A673 (cell line): ENCODE measurements around the gene CREB5. TPM values are rescaled to one million over a fixed set of nuclear protein-coding genes. Genes with fewer than 3 reads are reported as not detected.
A peak's percentile ranks its signal among the peaks of the same experiment; 100 is the strongest.

ENCODE experiments used
- BruUV-seq: library from RNA; stranded (reverse); fragments of 400-500 nt; replicated peaks from 2 replicates; lab custom pipeline; 2021; lab: Mats Ljungman, UMichigan
- CTCF ChIA-PET: fragments of 300-600 bp; sonication (Branson Sonifier 250); formaldehyde crosslinking; loops from one replicate; lab custom pipeline; 2022; ENCODE audit warnings: antibody characterized with exemption; lab: Charles Lee
- POLR2A ChIA-PET: fragments of 300-600 bp; sonication (Branson Sonifier 250); formaldehyde crosslinking; loops from one replicate; lab custom pipeline; 2022; ENCODE audit warnings: antibody characterized with exemption; ENCODE audit not compliant: low non-redundant PET; lab: Charles Lee
- DNase-seq: peaks from one replicate; pipeline ENCODE4 v3.0.0-alpha.2; 2015; ENCODE audit warnings: low spot score
- H3K27ac ChIP-seq: fragments of 200-600 bp; sonication (generic); 2 replicates; pipeline ENCODE4 v1.5.1; 2016; ENCODE audit warnings: mixed run types, low read depth, mild to moderate bottlenecking, mixed read lengths, antibody characterized with exemption, low read length; ENCODE audit not compliant: poor library complexity, severe bottlenecking
- H3K27me3 ChIP-seq: fragments of 200-600 bp; sonication (generic); replicated peaks from 2 replicates; pipeline ENCODE4 v1.6.1; 2017; ENCODE audit warnings: mixed run types, low read depth, mild to moderate bottlenecking, mixed read lengths, antibody characterized with exemption, low read length; ENCODE audit not compliant: insufficient read depth, poor library complexity
- H3K36me3 ChIP-seq: fragments of 200-600 bp; sonication (generic); 2 replicates; pipeline ENCODE4 v1.6.1; 2016; ENCODE audit warnings: mixed run types, mild to moderate bottlenecking, mixed read lengths, antibody characterized with exemption, low read length; ENCODE audit not compliant: insufficient read depth, poor library complexity, severe bottlenecking
- H3K4me1 ChIP-seq: fragments of 200-600 bp; sonication (generic); 2 replicates; pipeline ENCODE4 v1.6.1; 2017; ENCODE audit warnings: mixed run types, mild to moderate bottlenecking, mixed read lengths, antibody characterized with exemption, low read length; ENCODE audit not compliant: insufficient read depth, poor library complexity, severe bottlenecking
- H3K4me3 ChIP-seq: fragments of 200-600 bp; sonication (generic); 2 replicates; pipeline ENCODE4 v1.5.1; 2016; ENCODE audit warnings: low read depth, mixed run types, mild to moderate bottlenecking, mixed read lengths, low read length; ENCODE audit not compliant: poor library complexity, severe bottlenecking
- H3K9me3 ChIP-seq: fragments of 200-600 bp; sonication (generic); 2 replicates; pipeline ENCODE4 v1.6.1; 2016; ENCODE audit warnings: mixed run types, low read depth, mild to moderate bottlenecking, mixed read lengths, antibody characterized with exemption, low read length; ENCODE audit not compliant: poor library complexity, severe bottlenecking
- CTCF ChIP-seq: fragments of 300-800, 200-600 bp; sonication (generic); conservative IDR thresholded peaks from 2 replicates; pipeline ENCODE4 v1.5.1; 2017; ENCODE audit warnings: low read depth, mild to moderate bottlenecking, antibody characterized with exemption, low read length, moderate library complexity, mixed read lengths
- EZH2 ChIP-seq: fragments of 200-600 bp; sonication (generic); IDR thresholded peaks from 2 replicates; pipeline ENCODE4 v1.6.1; 2017; ENCODE audit warnings: borderline replicate concordance, low read depth, mild to moderate bottlenecking, mixed read lengths, antibody characterized with exemption, low read length; ENCODE audit not compliant: poor library complexity, severe bottlenecking
- intact Hi-C: fragments of 100-400 bp; cut with micrococcal nuclease; formaldehyde crosslinking; loops from one replicate; pipeline ENCODE4 v1.10.0; 2022; ENCODE audit not compliant: unreplicated experiment
- total RNA-seq: library from RNA; stranded (reverse); gene quantifications from 2 replicates; pipeline ENCODE4 v1.2.3, GENCODE V29; 2021

Gene CREB5
- total RNA-seq, 1 experiment from 2014 or later, result 10.3 TPM

GRCh38 chr7:28623863-28624262, 211.5 kb downstream of the CREB5 start:
- POLR2A ChIA-PET, result no interaction called here
- CTCF ChIA-PET, result no interaction called here
- Histone ChIP-seq H3K27me3 (no peaks in the 10 kb centered on the region), H3K9me3 (no peaks in the 10 kb centered on the region), H3K4me1 (no peaks in the 10 kb centered on the region), H3K27ac (no peak overlapping the region), H3K4me3 (no peak overlapping the region), H3K36me3 (no peaks in the 10 kb centered on the region)
- peak; percentile 47 for TF ChIP-seq CTCF
- no peak for TF ChIP-seq EZH2
- BruUV-seq, result no TSS peak
- intact Hi-C loops, result no loop called here
- DNase-seq, result no peak

GRCh38 chr7:28625432-28625831, 213.1 kb downstream of the CREB5 start:
- no peaks in the 10 kb centered on the region for H3K4me1 ChIP-seq
- H3K9me3 ChIP-seq, result no peaks in the 10 kb centered on the region
- ChIA-PET POLR2A (no interaction called here), CTCF (no interaction called here)
- no peak for DNase-seq
- no peaks in the 10 kb centered on the region for H3K36me3 ChIP-seq
- TF ChIP-seq CTCF (no peak), EZH2 (no peak)
- no peaks in the 10 kb centered on the region for H3K27me3 ChIP-seq
- no peak overlapping the region for H3K4me3 ChIP-seq
- intact Hi-C loops, result loop anchor here (5.0 kb wide), 2 partner anchors 227 to 328 kb away; no protein-coding TSS in a partner anchor
- BruUV-seq, result no TSS peak
- H3K27ac ChIP-seq, result no peak overlapping the region

DNA sequence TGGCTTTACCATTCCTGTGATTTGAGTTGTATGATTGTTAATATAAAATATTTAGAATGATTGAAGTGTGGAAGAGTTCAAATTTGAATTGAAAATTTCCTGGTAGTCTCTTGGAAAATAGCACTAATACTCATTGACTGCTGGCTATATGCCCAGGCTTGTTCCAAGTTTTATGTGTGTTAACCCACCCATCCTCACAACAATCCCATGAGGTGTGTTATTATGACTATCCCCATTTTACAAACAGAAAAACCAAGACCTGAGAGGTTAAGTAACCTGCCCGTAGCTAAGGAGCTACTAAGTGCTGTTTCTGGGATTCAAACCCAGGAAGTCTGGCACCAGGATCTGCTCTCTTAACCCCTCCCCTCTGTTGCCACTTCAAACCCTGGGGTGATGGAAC, 213.9 kb downstream of the CREB5 start:
- CTCF ChIA-PET, result interaction anchor here (0.8 kb wide), 1 partner anchor 266 kb away, joined by 4 read pairs; no protein-coding TSS in a partner anchor
- intact Hi-C loops, result loop anchor here (1.0 to 5.0 kb wide), 3 partner anchors 226 to 329 kb away; no protein-coding TSS in a partner anchor
- H3K4me1 ChIP-seq, result no peaks in the 10 kb centered on the region

More for the DNA sequence above, 213.9 kb downstream of the CREB5 start:
- TF ChIP-seq CTCF, result no peak
- no peak for TF ChIP-seq EZH2
- H3K27me3 ChIP-seq, result no peaks in the 10 kb centered on the region
- no peaks in the 10 kb centered on the region for H3K36me3 ChIP-seq
- H3K27ac ChIP-seq, result no peak overlapping the region
- no peak for DNase-seq
- no peaks in the 10 kb centered on the region for H3K9me3 ChIP-seq
- no peak overlapping the region for H3K4me3 ChIP-seq
- POLR2A ChIA-PET, result no interaction called here
- no TSS peak for BruUV-seq
